K562 (cell line): ENCODE measurements around the gene MRPL40. TPM values are rescaled to one million over a fixed set of nuclear protein-coding genes. Genes with fewer than 3 reads are reported as not detected.
A peak's percentile ranks its signal among the peaks of the same experiment; 100 is the strongest.

Source experiments
- ATAC-seq: fragments of 200-7000 bp; cut with Tn5 transposase; 3 replicates; pipeline ENCODE4 v1.9.1; 2020; ENCODE audit warnings: moderate library complexity
- BruUV-seq: library from RNA; stranded (reverse); fragments of 400-500 nt; replicated peaks from 2 replicates; lab custom pipeline; 2021; lab: Mats Ljungman, UMichigan
- CTCF ChIA-PET: fragments of 300-600 bp; formaldehyde crosslinking; extraction: SDS; loops from one replicate; lab custom pipeline; 2021; ENCODE audit warnings: low intra/inter-chr PET ratio; lab: Yijun Ruan, JAX
- POLR2A ChIA-PET: fragments of 300-600, 350-650 bp; sonication (Branson Sonifier 250); formaldehyde crosslinking; extraction: SDS; loops from one replicate; lab custom pipeline; 2021; ENCODE audit warnings: antibody characterized with exemption, inconsistent platforms; lab: Yijun Ruan, JAX
- DNase-seq, 4 experiments: peaks; one replicate each; pipeline versions ENCODE4 v3.0.0 to v3.0.0-alpha.2; 2011 to 2018; ENCODE audit warnings: low spot score in 3 of 4, mixed read lengths in 3 of 4; ENCODE audit errors: extremely low read depth in 1 of 4
- FAIRE-seq: peaks from 2 replicates; lab custom pipeline; 2011; peaks lifted over from hg19 to GRCh38; lab: Jason Lieb, UNC
- H2AFZ ChIP-seq: 2 replicates; pipeline ENCODE4 v1.6.0; 2011; ENCODE audit warnings: low read depth, low read length, control low read depth, inconsistent platforms
- H3K27ac ChIP-seq: fragments of 200-600 bp; 3 replicates; pipeline ENCODE4 v1.8.0; 2011; ENCODE audit warnings: low read depth, mild to moderate bottlenecking, control low read depth, inconsistent platforms, low read length, moderate library complexity, mixed read lengths; ENCODE audit errors: extremely low read depth
- H3K27me3 ChIP-seq, 2 experiments: fragments of 300-600 bp in 1 of 2; 2 replicates in 1 of 2; 3 replicates in 1 of 2; pipeline versions ENCODE4 v1.6.0 to v1.8.0; 2011; ENCODE audit warnings: inconsistent platforms in 2 of 2, low read length in 2 of 2, mild to moderate bottlenecking in 1 of 2, mixed read lengths in 1 of 2, moderate library complexity in 1 of 2; ENCODE audit not compliant: control insufficient read depth in 2 of 2, insufficient read depth in 2 of 2
- H3K36me3 ChIP-seq: fragments of 300-600 bp; 3 replicates; pipeline ENCODE4 v1.8.0; 2011; ENCODE audit warnings: mild to moderate bottlenecking, low read length, inconsistent platforms; ENCODE audit not compliant: control insufficient read depth, insufficient read depth
- H3K4me1 ChIP-seq, 2 experiments: fragments of 200-600 bp in 1 of 2; replicated peaks in 1 of 2; 2 replicates in 1 of 2; 3 replicates in 1 of 2; pipeline versions ENCODE4 v1.5.1 to v1.8.0; 2011; ENCODE audit warnings: inconsistent platforms in 2 of 2, low read length in 2 of 2, mild to moderate bottlenecking in 1 of 2, mixed read lengths in 1 of 2, moderate library complexity in 1 of 2; ENCODE audit not compliant: control insufficient read depth in 2 of 2, insufficient read depth in 2 of 2
- H3K4me2 ChIP-seq: 2 replicates; pipeline ENCODE4 v1.6.1; 2011; ENCODE audit warnings: low read length, control low read depth, inconsistent platforms, mixed read lengths; ENCODE audit not compliant: insufficient read depth
- H3K4me3 ChIP-seq: fragments of 200-600 bp; sonication (generic), shearing (Covaris generic); 2 replicates; pipeline ENCODE4 v1.5.1; 2016; ENCODE audit warnings: control low read depth, inconsistent platforms
- H3K79me2 ChIP-seq: fragments of 200-600 bp; 3 replicates; pipeline ENCODE4 v1.8.0; 2011; ENCODE audit warnings: low read length, inconsistent platforms; ENCODE audit not compliant: control insufficient read depth, insufficient read depth
- H3K9ac ChIP-seq, 2 experiments: 2 replicates each; pipeline versions ENCODE4 v1.6.0 to v1.6.1; 2011; ENCODE audit warnings: low read depth in 2 of 2, low read length in 2 of 2, control low read depth in 1 of 2, inconsistent platforms in 1 of 2, mild to moderate bottlenecking in 1 of 2, mixed read lengths in 1 of 2; ENCODE audit not compliant: insufficient read depth in 1 of 2
- H3K9me1 ChIP-seq: one replicate; pipeline ENCODE4 v1.6.0; 2011; ENCODE audit warnings: inconsistent platforms, mild to moderate bottlenecking, low read length, moderate library complexity; ENCODE audit not compliant: control insufficient read depth, insufficient read depth
- H3K9me3 ChIP-seq: replicated peaks from 2 replicates; pipeline ENCODE4 v1.5.1; 2011; ENCODE audit warnings: low read depth, low read length, inconsistent platforms; ENCODE audit not compliant: control insufficient read depth, insufficient read depth
- H4K20me1 ChIP-seq: replicated peaks from 2 replicates; pipeline ENCODE4 v1.6.1; 2011; ENCODE audit warnings: low read length, inconsistent platforms, mixed read lengths; ENCODE audit not compliant: control insufficient read depth, insufficient read depth
- BRF1 ChIP-seq: IDR thresholded peaks from 3 replicates; pipeline ENCODE4 v1.6.1; 2011; ENCODE audit warnings: borderline replicate concordance, mild to moderate bottlenecking; ENCODE audit not compliant: insufficient read length; ENCODE audit errors: extremely low read depth
- CHCHD3 ChIP-seq: fragments of 250-450 bp; sonication (Bioruptor Pico); IDR thresholded peaks from 2 replicates; pipeline ENCODE4 v2.1.2; 2022; ENCODE audit warnings: mild to moderate bottlenecking
- ERF ChIP-seq: fragments of 450-650 bp; formaldehyde crosslinking; IDR thresholded peaks from 2 replicates; pipeline ENCODE4 v1.4.0; 2020; ENCODE audit warnings: mild to moderate bottlenecking, mixed read lengths
- IFI16 ChIP-seq: fragments of 250-450 bp; sonication (Bioruptor Pico); IDR thresholded peaks from 2 replicates; pipeline ENCODE4 v2.1.2; 2022; ENCODE audit warnings: mild to moderate bottlenecking, inconsistent platforms
- KDM2B ChIP-seq: fragments of 250-450 bp; sonication (Bioruptor Pico); IDR thresholded peaks from 2 replicates; pipeline ENCODE4 v1.8.0; 2021; ENCODE audit warnings: mild to moderate bottlenecking, moderate library complexity
- MAFF ChIP-seq: IDR thresholded peaks from 2 replicates; pipeline ENCODE4 v1.6.1; 2012; ENCODE audit warnings: low read length, improper control_type of control experiment
- MAFG ChIP-seq: fragments of 450-650 bp; conservative IDR thresholded peaks from 2 replicates; pipeline ENCODE4 v1.6.1; 2016; ENCODE audit warnings: missing genetic modification characterization, missing compliant biosample characterization
- RAD21 ChIP-seq, 2 experiments: fragments of 250-450 bp in 1 of 2; fragments of 450-650 bp in 1 of 2; sonication (Bioruptor Pico) in 1 of 2; formaldehyde crosslinking in 1 of 2; IDR thresholded peaks in 1 of 2; conservative IDR thresholded peaks in 1 of 2; 2 replicates each; pipeline versions ENCODE4 v1.4.0 to v1.8.0; 2020 to 2022; ENCODE audit warnings: mild to moderate bottlenecking in 2 of 2, moderate library complexity in 1 of 2
- RCOR1 ChIP-seq, 2 experiments: IDR thresholded peaks; 2 replicates each; pipeline ENCODE4 v1.6.1; 2012; ENCODE audit warnings: low read depth in 2 of 2, low read length in 2 of 2, borderline replicate concordance in 1 of 2, improper control_type of control experiment in 1 of 2
- TBL1XR1 ChIP-seq, 2 experiments: IDR thresholded peaks; 2 replicates each; pipeline ENCODE4 v1.6.1; 2012; ENCODE audit warnings: improper control_type of control experiment in 2 of 2, low read length in 2 of 2, mild to moderate bottlenecking in 1 of 2
- ZNF384 ChIP-seq: IDR thresholded peaks from 2 replicates; pipeline ENCODE4 v1.6.1; 2012; ENCODE audit warnings: low read depth, low read length, improper control_type of control experiment
- ZNF764 ChIP-seq: fragments of 250-450 bp; sonication (Bioruptor Pico); IDR thresholded peaks from 2 replicates; pipeline ENCODE4 v1.4.0; 2020; ENCODE audit warnings: low read depth, mild to moderate bottlenecking, moderate library complexity
- WGBS: fragments of 100-300 bp; shearing (Covaris generic); methylation state at CpG from one replicate; pipeline ENCODE4 v1.1.6; 2016; ENCODE audit warnings: low coverage, mixed read lengths; ENCODE audit not compliant: insufficient coverage; ENCODE audit errors: missing lambda C conversion rate; 5-methylcytosine and 5-hydroxymethylcytosine counted together
- in situ Hi-C: fragments of 300-500 bp; cut with MboI; formaldehyde crosslinking; loops from 4 replicates; pipeline ENCODE4 v1.15.0; 2018; ENCODE audit warnings: inconsistent platforms, mixed read lengths
- intact Hi-C: fragments of 100-400 bp; cut with micrococcal nuclease; formaldehyde crosslinking; loops from 2 replicates; pipeline ENCODE4 v1.14.2; 2022
- polyA plus RNA-seq, 8 experiments: library from polyadenylated mRNA; depleted of rRNA in 4 of 8; stranded (reverse) in 5 of 8; unstranded in 3 of 8; fragments of >200 nt; fragmentation: Nextera tagmentation in 2 of 8; fragmentation: Illumina TruSeq in 1 of 8; extraction: Ambion mirVana in 2 of 8; extraction: Trizol in 1 of 8; gene quantifications; 2 replicates each; pipeline versions ENCODE4 v1.2.1 to v1.2.3, GENCODE V29; 2011 to 2014; ENCODE audit warnings: inconsistent platforms in 1 of 8, missing spikeins in 1 of 8
- total RNA-seq, 7 experiments: library from RNA; depleted of rRNA in 6 of 7; stranded (reverse); fragments of >200 nt in 6 of 7; fragmentation: Illumina TruSeq in 2 of 7; extraction: Trizol in 2 of 7; gene quantifications; 2 replicates each; pipeline versions ENCODE4 v1.2.1 to v1.2.3, GENCODE V29; 2011 to 2021; ENCODE audit warnings: low replicate concordance in 1 of 7
- TF ChIP-seq, protein P1 (sequence below): IDR thresholded peaks from 2 replicates; pipeline ENCODE4 v1.6.1; 2012; ENCODE audit warnings: low read depth, low read length, improper control_type of control experiment, borderline replicate concordance
- TF ChIP-seq, protein P2 (sequence below): fragments of 450-650 bp; formaldehyde crosslinking; IDR thresholded peaks from 2 replicates; pipeline ENCODE4 v1.4.0; 2020; ENCODE audit warnings: mild to moderate bottlenecking, moderate library complexity

MRPL40 gene
- total and polyA plus RNA-seq, 9 of the 15 experiments (the other 6 are each of a cell fraction or from before 2014, with no cell fraction given), result 132 to 652 (median 208) TPM

DNA sequence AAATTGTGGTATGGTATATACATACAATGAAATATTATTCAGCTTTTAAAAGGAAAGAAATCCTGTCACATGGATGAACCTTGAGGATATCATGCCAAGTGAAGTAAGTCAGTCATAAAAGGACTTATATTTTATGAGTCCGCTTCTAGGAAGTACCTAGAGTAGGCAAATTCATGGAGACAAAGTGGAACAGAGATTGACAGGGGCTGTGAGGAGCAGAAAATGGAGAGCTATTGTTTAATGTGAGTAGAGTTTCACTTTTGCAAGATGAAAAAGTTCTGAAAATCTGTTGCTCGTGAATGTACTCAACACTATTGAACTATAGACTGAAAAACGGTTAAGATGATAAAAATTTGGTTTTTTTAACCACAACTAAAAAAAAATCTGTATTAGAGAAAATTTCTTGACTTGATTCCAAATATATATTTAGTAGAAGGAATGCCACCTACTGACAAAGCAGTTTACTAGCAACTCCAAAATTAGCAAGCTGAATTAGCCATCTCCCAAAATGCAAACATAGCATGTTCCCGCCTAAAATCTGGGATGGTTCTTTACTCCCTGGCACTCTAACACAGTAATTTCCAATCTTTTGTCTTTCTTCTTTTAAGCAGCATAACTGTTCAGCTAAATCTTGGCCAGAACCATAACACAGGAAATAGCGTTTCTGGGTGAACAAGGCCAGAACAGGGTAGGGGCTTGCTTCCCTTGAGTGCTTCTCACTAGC is 45.1 kb downstream of the MRPL40 start:
- Histone ChIP-seq H4K20me1 (peaks cover 45% of the 10 kb centered on the region), H3K4me1 (peaks cover 7 to 16% of the 10 kb centered on the region in 2 experiments), H3K4me2 (peak overlapping the region; percentile 97), H3K36me3 (peaks cover 64% of the 10 kb centered on the region), H3K27ac (peak overlapping the region; percentile 97), H2AFZ (no peak overlapping the region), H3K27me3 (no peaks in the 10 kb centered on the region), H3K9me3 (no peaks in the 10 kb centered on the region), H3K9ac (peak overlapping the region; percentile 96 to 97), H3K4me3 (peak overlapping the region; percentile 70), H3K9me1 (no peaks in the 10 kb centered on the region), H3K79me2 (peaks cover 92% of the 10 kb centered on the region)
- CTCF ChIA-PET, result interaction anchor here (0.6 to 2.1 kb wide), 6 partner anchors 87 to 298 kb away, joined by 3 to 14 read pairs (median 4); partner anchors contain the start of genes CLTCL1 and SLC25A1
- peak in 1 of 4 experiments; percentile 49 for DNase-seq
- FAIRE-seq, result peak; percentile 11
- no TSS peak for BruUV-seq
- in situ Hi-C loops, result no loop called here
- 20% methylated on average over 5 of the region's 5 CpGs for WGBS
- intact Hi-C loops, result loop anchor here (1.0 to 5.0 kb wide), 5 partner anchors 80 to 355 kb away; partner anchors contain the start of gene DGCR2
- POLR2A ChIA-PET, result interaction anchor here (0.5 to 5.4 kb wide), 22 partner anchors 14 to 611 kb away, joined by 3 to 148 read pairs (median 4); partner anchors contain the start of genes C22orf39, ESS2, HIRA and MRPL40
- ATAC-seq, result no peak
- peak; percentile 42; the same call in 1 of the 2 replicates for TF ChIP-seq MAFF
- peak in 1 of 2 experiments; percentile 73; a peak in 2 of 4 replicates for TF ChIP-seq RAD21 (CRISPR knock-in tag; conservative IDR thresholded peaks at IDR 0.05 in 1 of 2, IDR thresholded peaks at IDR 0.05 in 1 of 2)
- peak in 1 of 2 experiments; percentile 59; a peak in 2 of 4 replicates for TF ChIP-seq TBL1XR1 (IDR thresholded peaks at IDR 0.05; ENCODE audit: low read length in 2 of 2)
- peak; percentile 10; the same call in 1 of the 2 replicates for TF ChIP-seq KDM2B
- TF ChIP-seq, protein P1, sequence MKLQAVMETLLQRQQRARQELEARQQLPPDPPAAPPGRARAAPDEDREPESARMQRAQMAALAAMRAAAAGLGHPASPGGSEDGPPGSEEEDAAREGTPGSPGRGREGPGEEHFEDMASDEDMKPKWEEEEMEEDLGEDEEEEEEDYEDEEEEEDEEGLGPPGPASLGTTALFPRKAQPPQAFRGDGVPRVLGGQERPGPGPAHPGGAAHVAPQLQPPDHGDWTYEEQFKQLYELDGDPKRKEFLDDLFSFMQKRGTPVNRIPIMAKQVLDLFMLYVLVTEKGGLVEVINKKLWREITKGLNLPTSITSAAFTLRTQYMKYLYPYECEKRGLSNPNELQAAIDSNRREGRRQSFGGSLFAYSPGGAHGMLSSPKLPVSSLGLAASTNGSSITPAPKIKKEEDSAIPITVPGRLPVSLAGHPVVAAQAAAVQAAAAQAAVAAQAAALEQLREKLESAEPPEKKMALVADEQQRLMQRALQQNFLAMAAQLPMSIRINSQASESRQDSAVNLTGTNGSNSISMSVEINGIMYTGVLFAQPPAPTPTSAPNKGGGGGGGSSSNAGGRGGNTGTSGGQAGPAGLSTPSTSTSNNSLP, result peak; percentile 70; the same call in 1 of the 2 replicates
- TF ChIP-seq BRF1, result no peak
- 0 out of 4 replicates have a peak, but pooled peaks of 1 of the 2 experiments have one; percentile 10 for TF ChIP-seq RCOR1 (IDR thresholded peaks at IDR 0.05; ENCODE audit: borderline replicate concordance in 1 of 2, low read depth in 2 of 2, low read length in 2 of 2)
- no peak for TF ChIP-seq ERF (CRISPR knock-in tag)
- TF ChIP-seq MAFG, result peak; percentile 38; the same call in 1 of the 2 replicates
- TF ChIP-seq, protein P2, sequence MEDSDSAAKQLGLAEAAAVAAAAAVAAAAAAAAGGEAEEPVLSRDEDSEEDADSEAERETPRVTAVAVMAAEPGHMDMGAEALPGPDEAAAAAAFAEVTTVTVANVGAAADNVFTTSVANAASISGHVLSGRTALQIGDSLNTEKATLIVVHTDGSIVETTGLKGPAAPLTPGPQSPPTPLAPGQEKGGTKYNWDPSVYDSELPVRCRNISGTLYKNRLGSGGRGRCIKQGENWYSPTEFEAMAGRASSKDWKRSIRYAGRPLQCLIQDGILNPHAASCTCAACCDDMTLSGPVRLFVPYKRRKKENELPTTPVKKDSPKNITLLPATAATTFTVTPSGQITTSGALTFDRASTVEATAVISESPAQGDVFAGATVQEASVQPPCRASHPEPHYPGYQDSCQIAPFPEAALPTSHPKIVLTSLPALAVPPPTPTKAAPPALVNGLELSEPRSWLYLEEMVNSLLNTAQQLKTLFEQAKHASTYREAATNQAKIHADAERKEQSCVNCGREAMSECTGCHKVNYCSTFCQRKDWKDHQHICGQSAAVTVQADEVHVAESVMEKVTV (CRISPR knock-in tag), result peak; percentile 74; the same call in 1 of the 2 replicates
- no peak for TF ChIP-seq CHCHD3 (CRISPR knock-in tag)
- peak; percentile 59; the same call in 1 of the 2 replicates for TF ChIP-seq ZNF764 (CRISPR knock-in tag)
- TF ChIP-seq IFI16 (CRISPR knock-in tag), result no peak
- peak; percentile 60; the same call in 1 of the 2 replicates for TF ChIP-seq ZNF384
